Stimulated activated CD4-positive, alpha-beta T cell treated with anti-CD3 and anti-CD28 coated beads, Interleukin-4, amount 100 ng/mL, for 4 hours (primary cell): ENCODE data around the gene TTC21A.

Experiments used
- DNase-seq, 2 experiments: peaks; one replicate each; pipeline ENCODE4 v3.0.0-alpha.2; 2020

The TTC21A gene

GRCh38 chr3:39137991-39138803 is 30.7 kb downstream of the TTC21A start:
- no peak for DNase-seq

- DNase-seq: no peak
These were observed 31.4 kb downstream of the TTC21A start for GRCh38 chr3:39138804-39139415.

- no peak for DNase-seq
These were observed 32.0 kb downstream of the TTC21A start for GRCh38 chr3:39139442-39139841.

GRCh38 chr3:39140341-39140971 is 33.0 kb downstream of the TTC21A start:
- DNase-seq: no peak

GRCh38 chr3:39141171-39141995 is 33.9 kb downstream of the TTC21A start:
- DNase-seq: no peak

- DNase-seq: no peak
These were observed 34.6 kb downstream of the TTC21A start for GRCh38 chr3:39142067-39142466.

GRCh38 chr3:39143051-39143885 is 35.8 kb downstream of the TTC21A start:
- no peak for DNase-seq

- no peak for DNase-seq
These were observed 36.7 kb downstream of the TTC21A start for GRCh38 chr3:39144095-39144747.

- no peak for DNase-seq
These were observed 37.4 kb downstream of the TTC21A start for GRCh38 chr3:39144748-39145380.

- no peak for DNase-seq
These were observed 38.6 kb downstream of the TTC21A start for GRCh38 chr3:39146083-39146501.

- peak; percentile 69 to 83 for DNase-seq
These were observed 39.4 kb downstream of the TTC21A start for GRCh38 chr3:39146611-39147591.

- no peak for DNase-seq
These were observed 40.4 kb downstream of the TTC21A start for GRCh38 chr3:39147711-39148434.

GRCh38 chr3:39148435-39149058 is 41.1 kb downstream of the TTC21A start:
- no peak for DNase-seq

- DNase-seq: no peak
These were observed 41.6 kb downstream of the TTC21A start for GRCh38 chr3:39149059-39149455.

- no peak for DNase-seq
These were observed 42.1 kb downstream of the TTC21A start for GRCh38 chr3:39149498-39150147.

GRCh38 chr3:39150148-39150802 is 42.8 kb downstream of the TTC21A start:
- no peak for DNase-seq
